ENCODE data around the gene ACSF2.
"Not testable (repeated sequence)": the region's sequence is repeated elsewhere in the genome, so short reads cannot be mapped to it uniquely, and the experiment has no call there.

Gene ACSF2

GRCh38 chr17:50425682-50426471 lies at the start of gene ACSF2:
Gene ACSF2 (plus strand): TSS chr17:50426218. CDS start chr17:50426262, 44 bp downstream.
- DNase-seq: peak in 2 of 3 experiments; percentile 66 to 67

GRCh38 chr17:50379351-50380132 lies 46.5 kb upstream of the ACSF2 start:
- no peak for DNase-seq

- DNase-seq: no peak
These were observed 45.4 kb upstream of the ACSF2 start for GRCh38 chr17:50380369-50381259.

- DNase-seq: no peak
These were observed 44.7 kb upstream of the ACSF2 start for GRCh38 chr17:50381260-50381815.

GRCh38 chr17:50381920-50382319 lies 44.1 kb upstream of the ACSF2 start:
- DNase-seq: peak in 1 of 3 experiments; percentile 39

- no peak for DNase-seq
These were observed 43.1 kb upstream of the ACSF2 start for GRCh38 chr17:50382931-50383330.

GRCh38 chr17:50386510-50386909 lies 39.5 kb upstream of the ACSF2 start:
- no peak for DNase-seq

- no peak for DNase-seq
These were observed 37.3 kb upstream of the ACSF2 start for GRCh38 chr17:50388728-50389127.

GRCh38 chr17:50389534-50389933 lies 36.5 kb upstream of the ACSF2 start:
- no peak for DNase-seq

- no peak for DNase-seq
These were observed 33.4 kb upstream of the ACSF2 start for GRCh38 chr17:50392621-50393020.

GRCh38 chr17:50393700-50394099 lies 32.3 kb upstream of the ACSF2 start:
- no peak for DNase-seq

GRCh38 chr17:50394711-50395110 lies 31.3 kb upstream of the ACSF2 start:
- no peak for DNase-seq

GRCh38 chr17:50396261-50397110 lies 29.5 kb upstream of the ACSF2 start:
- DNase-seq: peak; percentile 26 to 65 (median 58)

GRCh38 chr17:50397111-50397918 lies 28.7 kb upstream of the ACSF2 start, which contains the start of gene LRRC59:
Gene LRRC59 (minus strand): TSS chr17:50397523. CDS start chr17:50397317, 206 bp downstream.
- DNase-seq: peak; percentile 79 to 87 (median 83)

GRCh38 chr17:50397919-50398285 lies 28.1 kb upstream of the ACSF2 start:
- no peak for DNase-seq

GRCh38 chr17:50398672-50399071 lies 27.3 kb upstream of the ACSF2 start:
- DNase-seq: not testable (repeated sequence)

GRCh38 chr17:50399591-50399990 lies 26.4 kb upstream of the ACSF2 start:
- DNase-seq: not testable (repeated sequence)

GRCh38 chr17:50405351-50405750 lies 20.7 kb upstream of the ACSF2 start:
- DNase-seq: not testable (repeated sequence)

- DNase-seq: no peak
These were observed 19.4 kb upstream of the ACSF2 start for GRCh38 chr17:50406578-50406977.

GRCh38 chr17:50407921-50408320 lies 18.1 kb upstream of the ACSF2 start:
- no peak for DNase-seq

All from NCI-H1417 (cell line).